CD4-positive, alpha-beta T cell treated with Interleukin-17A for 1 hour (primary cell): ENCODE data around the gene EPHA4.
A peak's percentile ranks its signal among the peaks of the same experiment; 100 is the strongest.

Experiments
- DNase-seq: peaks from one replicate; pipeline ENCODE4 v3.0.0-alpha.2; 2020

EPHA4 gene

GRCh38 chr2:221571025-221571550, 1.0 kb downstream of the EPHA4 start:
- peak; percentile 55 for DNase-seq

- DNase-seq: peak; percentile 18
Observed at GRCh38 chr2:221570321-221570935, 1.7 kb downstream of the EPHA4 start.

GRCh38 chr2:221569871-221570270, 2.2 kb downstream of the EPHA4 start:
- DNase-seq: no peak

- no peak for DNase-seq
Observed at GRCh38 chr2:221569425-221569845, 2.7 kb downstream of the EPHA4 start.

- DNase-seq: no peak
Observed at GRCh38 chr2:221568299-221568698, 3.8 kb downstream of the EPHA4 start.

- DNase-seq: no peak
Observed at GRCh38 chr2:221567809-221568208, 4.3 kb downstream of the EPHA4 start.

GRCh38 chr2:221567231-221567760, 4.8 kb downstream of the EPHA4 start:
- DNase-seq: no peak

- DNase-seq: no peak
Observed at GRCh38 chr2:221563270-221563985, 8.7 kb downstream of the EPHA4 start.

- no peak for DNase-seq
Observed at GRCh38 chr2:221562226-221562625, 9.9 kb downstream of the EPHA4 start.

- DNase-seq: no peak
Observed at GRCh38 chr2:221561770-221562169, 10.3 kb downstream of the EPHA4 start.

- no peak for DNase-seq
Observed at GRCh38 chr2:221559991-221560390, 12.1 kb downstream of the EPHA4 start.

GRCh38 chr2:221558107-221558506, 14.0 kb downstream of the EPHA4 start:
- no peak for DNase-seq

GRCh38 chr2:221555494-221555846, 16.6 kb downstream of the EPHA4 start:
- no peak for DNase-seq

GRCh38 chr2:221554769-221555493, 17.2 kb downstream of the EPHA4 start:
- DNase-seq: no peak

GRCh38 chr2:221553333-221553732, 18.8 kb downstream of the EPHA4 start:
- DNase-seq: no peak

GRCh38 chr2:221552291-221552690, 19.8 kb downstream of the EPHA4 start:
- no peak for DNase-seq

GRCh38 chr2:221551864-221552263, 20.2 kb downstream of the EPHA4 start:
- no peak for DNase-seq

GRCh38 chr2:221549143-221549542, 23.0 kb downstream of the EPHA4 start:
- no peak for DNase-seq

- DNase-seq: no peak
Observed at GRCh38 chr2:221546505-221547225, 25.4 kb downstream of the EPHA4 start.

- DNase-seq: no peak
Observed at GRCh38 chr2:221541131-221541735, 30.9 kb downstream of the EPHA4 start.

GRCh38 chr2:221539246-221539645, 32.9 kb downstream of the EPHA4 start:
- no peak for DNase-seq

GRCh38 chr2:221535824-221536223, 36.3 kb downstream of the EPHA4 start:
- DNase-seq: no peak
